SJCRH30 (cell line): ENCODE measurements around the gene RHBDL1. TPM values are rescaled to one million over a fixed set of nuclear protein-coding genes. Genes with fewer than 3 reads are reported as not detected.

Source experiments
- DNase-seq, 2 experiments: peaks; one replicate each; pipeline ENCODE4 v3.0.0-alpha.2; 2015 to 2020
- H3K27ac ChIP-seq: fragments of 250-450 bp; sonication (Bioruptor Pico); 2 replicates; pipeline ENCODE4 v1.5.1; 2020; ENCODE audit warnings: mild to moderate bottlenecking, moderate library complexity
- H3K27me3 ChIP-seq: fragments of 250-450 bp; sonication (Bioruptor Pico); 2 replicates; pipeline ENCODE4 v1.5.1; 2020; ENCODE audit warnings: mild to moderate bottlenecking, moderate library complexity
- H3K36me3 ChIP-seq: fragments of 250-450 bp; sonication (Bioruptor Pico); 2 replicates; pipeline ENCODE4 v1.5.1; 2020; ENCODE audit warnings: mild to moderate bottlenecking, moderate library complexity
- H3K4me1 ChIP-seq: fragments of 250-450 bp; sonication (Bioruptor Pico); 2 replicates; pipeline ENCODE4 v1.5.1; 2020; ENCODE audit warnings: mild to moderate bottlenecking, moderate library complexity
- H3K4me3 ChIP-seq: fragments of 250-450 bp; sonication (Bioruptor Pico); 2 replicates; pipeline ENCODE4 v1.5.1; 2020; ENCODE audit warnings: mild to moderate bottlenecking, moderate library complexity
- H3K9me3 ChIP-seq: fragments of 250-450 bp; sonication (Bioruptor Pico); replicated peaks from 2 replicates; pipeline ENCODE4 v1.5.1; 2020; ENCODE audit warnings: mild to moderate bottlenecking, moderate library complexity
- total RNA-seq: library from RNA; depleted of rRNA; stranded (reverse); fragments of >200 nt; shearing (Covaris generic); gene quantifications from 2 replicates; pipeline ENCODE4 v1.2.3, GENCODE V29; 2014

The RHBDL1 gene
- total RNA-seq, 1 experiment from 2014 or later = 2.5 TPM

DNA sequence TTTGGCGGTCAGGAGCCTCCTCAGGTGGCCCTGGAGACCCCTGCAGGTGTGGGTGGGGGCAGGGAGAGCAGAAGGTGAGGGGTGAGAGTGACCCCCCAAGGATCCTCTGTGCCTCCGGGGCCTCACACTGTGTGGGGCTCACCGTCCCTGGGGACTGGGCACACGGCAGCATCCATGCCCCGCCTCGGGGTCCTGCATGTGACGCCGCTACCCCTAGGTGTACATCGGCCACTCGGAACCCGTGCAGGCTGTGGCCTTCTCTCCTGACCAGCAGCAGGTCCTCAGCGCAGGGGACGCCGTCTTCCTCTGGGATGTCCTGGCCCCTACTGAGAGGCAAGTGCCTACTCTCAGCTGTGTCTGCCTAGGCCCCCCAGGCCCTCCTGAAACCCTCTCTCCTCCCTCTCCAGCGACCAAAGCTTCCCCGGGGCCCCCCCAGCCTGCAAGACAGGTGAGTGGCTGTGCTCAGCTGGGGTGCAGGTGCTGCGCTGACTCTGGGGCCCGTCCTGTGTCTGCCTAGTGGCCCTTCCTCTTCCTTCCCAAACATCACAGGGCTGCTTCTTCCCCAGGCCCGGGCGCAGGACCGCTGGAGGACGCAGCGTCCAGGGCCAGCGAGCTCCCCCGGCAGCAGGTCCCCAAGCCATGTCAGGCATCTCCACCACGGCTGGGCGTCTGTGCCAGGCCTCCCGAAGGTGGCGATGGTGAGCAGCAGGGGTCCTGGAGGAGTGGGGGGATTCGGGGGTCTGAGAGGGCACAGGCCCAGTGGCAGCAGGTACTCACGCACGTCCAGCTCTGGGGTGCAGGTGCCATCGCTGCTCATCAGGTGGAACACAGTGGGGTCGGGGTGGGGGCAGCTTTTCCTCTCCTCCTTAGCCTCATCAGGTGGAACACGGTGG, 16.5 kb upstream of the RHBDL1 start:
- H3K4me1 ChIP-seq = no peaks in the 10 kb centered on the region
- H3K36me3 ChIP-seq = no peaks in the 10 kb centered on the region; the same call in 1 of the 2 replicates
- H3K4me3 ChIP-seq = no peak overlapping the region
- H3K9me3 ChIP-seq = no peaks in the 10 kb centered on the region
- H3K27ac ChIP-seq = no peak overlapping the region
- DNase-seq = no peak
- H3K27me3 ChIP-seq = no peaks in the 10 kb centered on the region

DNA sequence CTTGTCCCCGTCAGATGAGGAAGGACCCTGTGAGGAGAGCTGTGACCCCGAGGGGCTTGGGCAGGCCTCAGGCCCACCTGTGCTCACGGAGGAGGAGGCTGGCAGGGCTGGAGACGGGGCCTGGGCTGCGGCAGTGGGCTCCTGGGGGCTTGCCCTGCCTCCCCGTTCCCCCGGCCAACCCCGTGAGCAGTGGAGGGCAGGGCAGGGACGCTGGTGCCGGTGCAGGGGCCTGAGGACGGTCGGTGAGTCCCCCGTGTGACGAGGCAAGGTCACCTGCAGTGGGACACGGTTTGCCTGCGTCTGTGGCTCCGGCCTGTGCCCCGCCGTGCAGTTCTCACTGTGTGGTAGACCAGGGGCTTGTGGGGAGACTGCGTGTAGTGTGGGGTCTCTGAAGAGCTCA, 15.9 kb upstream of the RHBDL1 start:
- H3K4me3 ChIP-seq = no peak overlapping the region
- no peaks in the 10 kb centered on the region for H3K27me3 ChIP-seq
- no peak for DNase-seq
- H3K9me3 ChIP-seq = no peaks in the 10 kb centered on the region
- H3K36me3 ChIP-seq = no peaks in the 10 kb centered on the region; the same call in 1 of the 2 replicates
- no peaks in the 10 kb centered on the region for H3K4me1 ChIP-seq
- H3K27ac ChIP-seq = no peak overlapping the region

DNA sequence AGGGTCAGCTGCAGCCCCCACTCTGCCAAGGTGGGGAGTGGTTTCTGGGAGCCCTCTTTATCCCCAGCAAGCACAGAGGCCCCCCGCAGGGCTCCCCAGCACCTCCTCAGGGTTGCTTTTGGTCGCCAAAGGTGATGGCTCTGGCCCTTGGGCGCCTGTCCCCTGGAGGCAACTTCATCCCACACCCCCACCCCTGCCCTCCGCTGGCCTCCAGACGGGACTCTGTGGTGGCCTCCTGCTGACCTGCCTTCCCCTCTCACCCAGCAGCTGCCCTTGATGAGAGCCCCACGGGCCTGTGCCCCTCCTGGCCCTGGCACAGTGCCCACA, 15.4 kb upstream of the RHBDL1 start:
- no peaks in the 10 kb centered on the region for H3K4me1 ChIP-seq
- H3K4me3 ChIP-seq = no peak overlapping the region
- H3K36me3 ChIP-seq = no peaks in the 10 kb centered on the region; the same call in 1 of the 2 replicates
- H3K9me3 ChIP-seq = no peaks in the 10 kb centered on the region
- H3K27ac ChIP-seq = no peak overlapping the region
- H3K27me3 ChIP-seq = no peaks in the 10 kb centered on the region
- no peak for DNase-seq

DNA sequence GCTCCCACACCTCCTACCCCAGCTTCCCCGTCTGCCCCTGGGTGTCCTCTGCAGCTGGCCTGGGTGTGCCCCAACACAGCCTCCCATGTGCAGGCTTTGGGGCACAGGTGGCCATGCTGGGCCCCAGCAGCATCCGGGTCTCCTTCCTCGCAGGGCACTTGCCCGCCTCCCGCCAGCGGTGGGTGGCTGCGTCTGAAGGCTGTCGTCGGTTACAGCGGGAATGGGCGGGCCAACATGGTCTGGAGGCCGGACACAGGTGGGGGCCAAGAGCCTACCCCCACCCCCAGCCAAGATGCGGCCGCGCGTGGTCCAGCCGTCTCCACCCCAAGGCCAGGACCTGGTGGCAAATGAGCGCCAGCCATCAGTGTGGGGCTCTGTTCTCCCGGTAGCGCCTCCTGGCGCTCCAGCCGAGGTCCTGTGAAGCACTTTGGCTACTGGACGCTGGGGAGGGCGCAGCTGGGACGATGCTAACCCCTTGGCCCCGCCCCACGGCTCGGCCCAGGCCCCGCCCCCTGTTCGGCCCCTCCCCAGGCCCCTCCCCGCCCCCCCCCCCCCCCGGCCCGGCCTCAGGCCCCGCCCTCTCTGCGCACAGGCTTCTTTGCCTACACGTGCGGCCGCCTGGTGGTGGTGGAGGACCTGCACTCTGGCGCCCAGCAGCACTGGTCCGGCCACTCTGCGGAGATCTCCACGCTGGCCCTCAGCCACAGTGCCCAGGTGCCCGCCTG, 14.8 kb upstream of the RHBDL1 start:
- Histone ChIP-seq H3K4me3 (peak overlapping the region; percentile 26; the same call in 1 of the 2 replicates), H3K27ac (no peak overlapping the region), H3K9me3 (no peaks in the 10 kb centered on the region), H3K4me1 (no peaks in the 10 kb centered on the region), H3K36me3 (no peaks in the 10 kb centered on the region; the same call in 1 of the 2 replicates), H3K27me3 (no peaks in the 10 kb centered on the region)
- peak; percentile 59 to 66 for DNase-seq

DNA sequence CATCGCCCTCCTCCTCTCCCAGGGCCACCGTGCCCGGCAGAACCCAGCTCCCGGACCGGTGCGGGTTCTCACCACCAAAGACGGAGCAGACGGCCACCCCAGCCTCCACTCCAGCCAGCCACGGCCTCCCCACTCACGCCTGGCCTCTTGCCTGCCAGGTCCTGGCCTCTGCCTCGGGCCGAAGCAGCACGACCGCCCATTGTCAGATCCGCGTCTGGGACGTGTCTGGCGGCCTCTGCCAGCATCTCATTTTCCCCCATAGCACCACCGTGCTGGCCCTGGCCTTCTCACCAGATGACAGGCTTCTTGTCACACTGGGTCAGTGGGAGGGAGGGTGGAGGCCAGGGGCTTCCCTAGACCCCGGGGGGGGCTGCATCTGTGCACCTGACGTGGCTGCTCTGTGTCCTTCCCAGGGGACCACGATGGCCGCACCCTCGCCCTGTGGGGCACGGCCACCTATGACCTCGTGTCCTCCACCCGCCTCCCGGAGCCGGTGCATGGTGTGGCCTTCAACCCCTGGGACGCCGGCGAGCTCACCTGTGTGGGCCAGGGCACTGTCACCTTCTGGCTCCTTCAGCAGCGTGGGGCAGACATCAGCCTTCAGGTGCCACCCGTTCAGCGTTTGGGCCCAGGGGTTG, 14.2 kb upstream of the RHBDL1 start:
- Histone ChIP-seq H3K27ac (no peak overlapping the region), H3K36me3 (no peaks in the 10 kb centered on the region; the same call in 1 of the 2 replicates)

DNA sequence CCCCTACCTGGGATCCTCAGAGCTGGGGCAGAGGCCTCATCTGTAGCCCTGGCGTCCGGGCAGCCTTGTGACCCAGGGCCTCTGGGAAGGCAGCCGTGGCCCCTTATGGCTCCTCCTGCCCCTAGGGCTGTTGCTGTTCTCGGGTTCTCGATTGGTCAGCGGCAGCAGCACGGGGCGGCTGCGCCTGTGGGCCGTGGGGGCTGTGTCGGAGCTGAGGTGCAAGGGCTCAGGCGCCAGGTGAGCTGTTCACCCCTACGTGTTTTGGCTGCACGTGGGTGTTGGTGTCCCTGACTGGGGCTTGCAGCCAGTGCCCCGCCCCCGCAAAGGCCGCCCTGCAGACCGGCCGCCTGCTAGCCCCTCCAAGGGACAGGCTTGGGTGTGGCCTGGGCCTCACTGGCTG, 13.4 kb upstream of the RHBDL1 start:
- H3K36me3 ChIP-seq = no peaks in the 10 kb centered on the region; the same call in 1 of the 2 replicates
- no peak for DNase-seq
- no peaks in the 10 kb centered on the region for H3K9me3 ChIP-seq
- H3K27me3 ChIP-seq = no peaks in the 10 kb centered on the region
- H3K27ac ChIP-seq = no peak overlapping the region
- no peak overlapping the region for H3K4me3 ChIP-seq
- H3K4me1 ChIP-seq = no peaks in the 10 kb centered on the region

More for the DNA sequence above, 14.2 kb upstream of the RHBDL1 start:
- H3K9me3 ChIP-seq = no peaks in the 10 kb centered on the region
- H3K4me3 ChIP-seq = no peak overlapping the region
- no peaks in the 10 kb centered on the region for H3K4me1 ChIP-seq
- no peaks in the 10 kb centered on the region for H3K27me3 ChIP-seq
- DNase-seq = no peak

DNA sequence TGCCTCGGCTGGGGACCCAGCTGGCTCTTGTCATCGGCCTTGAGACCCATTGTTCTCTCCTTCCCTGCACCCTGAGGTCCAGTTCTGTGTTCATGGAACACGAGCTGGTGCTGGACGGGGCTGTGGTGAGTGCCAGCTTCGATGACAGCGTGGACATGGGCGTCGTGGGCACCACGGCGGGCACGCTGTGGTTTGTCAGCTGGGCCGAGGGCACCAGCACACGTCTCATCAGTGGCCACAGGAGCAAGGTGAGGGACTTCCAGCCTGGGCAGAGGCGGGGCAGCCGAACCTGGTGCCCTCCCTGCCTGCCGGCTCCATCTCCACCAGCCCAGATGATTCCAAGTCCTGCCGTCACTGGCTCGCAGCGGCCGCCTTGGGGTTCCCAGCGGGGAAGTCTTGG, 12.9 kb upstream of the RHBDL1 start:
- H3K27ac ChIP-seq = no peak overlapping the region
- H3K4me1 ChIP-seq = no peaks in the 10 kb centered on the region
- no peaks in the 10 kb centered on the region for H3K27me3 ChIP-seq
- H3K36me3 ChIP-seq = no peaks in the 10 kb centered on the region; the same call in 1 of the 2 replicates
- DNase-seq = no peak
- no peak overlapping the region for H3K4me3 ChIP-seq
- no peaks in the 10 kb centered on the region for H3K9me3 ChIP-seq

DNA sequence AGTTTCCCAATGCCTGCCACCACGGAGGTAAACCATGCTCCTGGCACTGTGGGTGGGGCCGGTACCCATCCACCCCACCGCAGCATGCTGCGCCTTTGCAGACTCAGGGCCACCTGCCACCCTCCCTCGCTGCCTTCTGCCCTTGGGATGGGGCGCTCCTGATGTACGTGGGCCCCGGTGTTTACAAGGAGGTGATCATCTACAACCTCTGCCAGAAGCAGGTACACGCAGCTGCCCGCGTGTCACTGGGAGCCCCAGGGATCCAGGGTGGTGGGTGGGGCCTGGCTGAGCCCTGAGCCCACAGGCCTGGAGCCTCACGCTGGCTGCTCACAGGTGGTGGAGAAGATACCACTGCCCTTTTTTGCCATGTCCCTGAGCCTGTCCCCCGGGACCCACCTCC, 8.9 kb upstream of the RHBDL1 start:
- no peaks in the 10 kb centered on the region for H3K9me3 ChIP-seq
- H3K4me1 ChIP-seq = peaks cover 5% of the 10 kb centered on the region; the same call in 1 of the 2 replicates
- no peaks in the 10 kb centered on the region for H3K27me3 ChIP-seq
- no peak overlapping the region for H3K27ac ChIP-seq
- no peak for DNase-seq
- H3K36me3 ChIP-seq = peaks cover 14% of the 10 kb centered on the region
- H3K4me3 ChIP-seq = no peak overlapping the region

DNA sequence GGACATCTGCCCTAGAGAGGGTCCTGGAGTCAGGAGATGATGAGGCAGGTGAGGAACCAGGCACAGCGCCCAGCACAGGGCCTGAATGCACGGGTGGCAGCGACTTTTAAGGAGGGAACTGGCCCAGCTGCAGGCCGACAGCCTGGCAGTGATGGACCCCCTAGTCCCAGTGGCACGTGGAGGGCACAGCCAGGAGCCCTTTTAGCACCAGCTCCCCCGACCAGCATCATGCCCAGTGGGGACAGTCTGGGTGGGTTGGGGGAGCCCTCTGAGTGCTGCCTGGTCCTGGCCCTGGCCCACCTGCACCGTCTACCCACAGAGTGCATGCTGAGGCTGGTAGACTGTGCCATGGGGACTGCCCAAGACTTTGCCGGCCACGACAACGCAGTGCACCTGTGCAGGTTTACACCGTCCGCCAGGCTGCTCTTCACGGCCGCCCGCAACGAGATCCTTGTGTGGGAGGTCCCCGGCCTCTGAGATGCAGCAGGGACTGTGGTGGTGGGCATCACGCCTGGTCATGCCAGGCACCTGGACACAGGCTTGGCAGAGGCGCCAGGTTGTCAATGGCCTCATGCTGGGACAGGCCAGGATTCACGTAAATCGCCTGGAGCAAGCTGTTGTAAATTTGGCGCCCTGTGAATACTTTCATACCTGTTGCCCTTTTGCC, 8.2 kb upstream of the RHBDL1 start:
- H3K27ac ChIP-seq = no peak overlapping the region
- no peaks in the 10 kb centered on the region for H3K9me3 ChIP-seq
- DNase-seq = no peak
- H3K27me3 ChIP-seq = no peaks in the 10 kb centered on the region
- peaks cover 5% of the 10 kb centered on the region; the same call in 1 of the 2 replicates for H3K4me1 ChIP-seq
- peaks cover 19% of the 10 kb centered on the region for H3K36me3 ChIP-seq
- peak overlapping the region; percentile 88 for H3K4me3 ChIP-seq

DNA sequence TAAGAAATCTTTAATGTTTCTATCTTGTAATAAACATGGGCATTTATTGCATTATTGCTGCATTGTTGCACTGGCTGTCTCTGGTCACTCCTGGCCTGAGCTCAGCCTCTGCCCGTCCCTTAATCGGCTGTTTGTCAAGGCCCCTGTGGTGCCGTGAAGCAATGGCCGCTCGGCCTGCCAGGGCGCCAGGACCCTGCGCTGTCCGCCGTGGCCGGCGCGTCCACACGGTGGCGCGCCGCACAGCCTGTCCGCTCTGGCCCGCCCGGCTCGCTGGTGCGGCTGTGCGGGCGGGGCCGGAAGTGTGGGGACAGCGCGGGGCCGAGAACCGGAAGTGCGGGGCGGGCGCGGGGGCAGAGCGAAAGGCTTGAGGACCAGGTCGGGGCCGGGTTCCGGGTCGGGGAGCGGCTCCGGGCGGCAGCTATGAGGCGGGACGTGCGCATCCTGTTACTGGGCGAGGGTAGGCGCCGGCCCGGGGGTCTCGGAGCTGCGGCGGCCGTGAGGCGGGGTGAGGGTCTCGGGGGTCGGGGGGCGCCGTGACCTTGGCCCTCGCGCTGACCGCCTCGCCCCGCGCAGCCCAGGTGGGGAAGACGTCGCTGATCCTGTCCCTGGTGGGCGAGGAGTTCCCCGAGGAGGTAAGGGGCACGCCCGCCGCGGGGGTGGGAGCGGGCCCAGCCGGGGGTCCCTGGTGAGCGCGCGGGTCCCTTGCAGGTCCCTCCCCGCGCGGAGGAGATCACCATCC, 7.5 kb upstream of the RHBDL1 start, which contains the start of gene RHOT2:
TSS of gene RHOT2 (plus strand) at position 353 of the 739 bp plus-strand sequence. CDS start at position 421, 68 bp downstream.
- DNase-seq = peak; percentile 89 to 92
- Histone ChIP-seq H3K4me3 (peak within 1 kb of the TSS; percentile 88), H3K27me3 (no peaks in the 10 kb centered on the region), H3K36me3 (peaks cover 26% of the 10 kb centered on the region), H3K9me3 (no peaks in the 10 kb centered on the region), H3K27ac (peak within 1 kb of the TSS; percentile 39; the same call in 1 of the 2 replicates), H3K4me1 (peaks cover 5% of the 10 kb centered on the region; the same call in 1 of the 2 replicates)

DNA sequence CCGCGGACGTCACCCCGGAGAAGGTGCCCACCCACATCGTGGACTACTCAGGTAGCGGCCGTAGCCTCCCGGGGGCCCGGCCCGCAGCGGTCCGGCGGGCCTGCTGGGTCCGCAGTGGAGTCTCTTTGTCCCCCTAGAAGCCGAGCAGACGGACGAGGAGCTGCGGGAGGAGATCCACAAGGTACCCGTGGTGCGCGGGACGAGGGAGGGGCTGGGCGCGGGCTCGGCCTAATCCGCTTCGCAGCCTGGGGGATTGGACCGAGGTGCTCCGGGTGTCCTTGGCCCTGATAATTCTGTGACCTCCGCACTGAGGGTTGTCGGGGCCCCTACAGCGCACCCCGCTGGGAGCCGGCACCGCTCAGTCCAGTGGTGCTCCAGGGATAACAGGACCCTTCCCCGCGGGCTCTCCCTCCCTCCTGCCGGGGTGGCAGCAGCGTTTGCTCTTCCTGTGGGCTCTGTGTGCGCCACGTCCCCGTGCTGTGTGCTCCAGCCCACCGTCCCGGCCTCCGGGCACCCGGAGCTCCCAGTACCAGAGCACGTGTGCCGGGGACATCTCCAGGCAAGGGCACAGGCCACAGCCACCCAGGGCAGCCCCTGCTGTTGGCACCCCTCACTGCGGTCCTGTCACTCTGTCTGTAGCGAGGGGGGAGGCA, 6.8 kb upstream of the RHBDL1 start:
- H3K27me3 ChIP-seq = no peaks in the 10 kb centered on the region
- H3K36me3 ChIP-seq = peaks cover 33% of the 10 kb centered on the region
- H3K27ac ChIP-seq = peak overlapping the region; percentile 39; the same call in 1 of the 2 replicates
- peak overlapping the region; percentile 88 for H3K4me3 ChIP-seq
- no peaks in the 10 kb centered on the region for H3K9me3 ChIP-seq
- peaks cover 5% of the 10 kb centered on the region; the same call in 1 of the 2 replicates for H3K4me1 ChIP-seq
- no peak for DNase-seq

DNA sequence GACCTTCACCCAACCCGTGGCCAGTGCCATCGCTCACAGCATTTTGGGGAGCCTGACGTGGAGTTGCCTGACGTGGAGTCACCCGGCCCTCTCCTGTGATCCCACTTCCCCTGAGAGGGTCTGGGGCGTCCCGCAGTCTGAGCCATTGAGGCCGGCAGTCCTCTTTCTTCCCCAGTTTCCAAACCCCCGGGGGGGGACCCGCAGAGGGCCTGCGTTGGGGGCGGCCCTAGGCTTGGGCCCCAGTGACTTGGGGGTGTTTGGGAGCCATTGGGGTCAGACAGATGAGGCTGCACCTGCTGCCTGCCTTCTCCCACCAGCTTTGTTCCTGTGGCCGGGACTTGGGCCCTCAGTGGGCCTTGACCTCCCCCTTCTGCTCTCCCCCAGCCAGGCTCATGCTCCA, 5.8 kb upstream of the RHBDL1 start:
- Histone ChIP-seq H3K9me3 (no peaks in the 10 kb centered on the region), H3K27me3 (no peaks in the 10 kb centered on the region), H3K36me3 (peaks cover 41% of the 10 kb centered on the region), H3K4me3 (no peak overlapping the region), H3K4me1 (peaks cover 5% of the 10 kb centered on the region; the same call in 1 of the 2 replicates), H3K27ac (no peak overlapping the region)
- DNase-seq = no peak
